Fibroblast of lung (primary cell): ENCODE data around the gene DOCK4.

ENCODE experiments used
- EZH2 ChIP-seq: IDR thresholded peaks from 2 replicates; pipeline ENCODE4 v1.5.1; 2012; ENCODE audit warnings: low read length, control low read depth, mild to moderate bottlenecking; ENCODE audit errors: missing control alignments
- TF ChIP-seq, protein P1 (sequence below), 2 donors: IDR thresholded peaks in 1 of 2; conservative IDR thresholded peaks in 1 of 2; 1 replicate in 1 of 2; 2 replicates in 1 of 2; pipeline ENCODE4 v1.5.1; 2011 to 2012; ENCODE audit warnings: low read length in 2 of 2, control low read depth in 1 of 2, inconsistent platforms in 1 of 2, low read depth in 1 of 2, mild to moderate bottlenecking in 1 of 2

DNA sequence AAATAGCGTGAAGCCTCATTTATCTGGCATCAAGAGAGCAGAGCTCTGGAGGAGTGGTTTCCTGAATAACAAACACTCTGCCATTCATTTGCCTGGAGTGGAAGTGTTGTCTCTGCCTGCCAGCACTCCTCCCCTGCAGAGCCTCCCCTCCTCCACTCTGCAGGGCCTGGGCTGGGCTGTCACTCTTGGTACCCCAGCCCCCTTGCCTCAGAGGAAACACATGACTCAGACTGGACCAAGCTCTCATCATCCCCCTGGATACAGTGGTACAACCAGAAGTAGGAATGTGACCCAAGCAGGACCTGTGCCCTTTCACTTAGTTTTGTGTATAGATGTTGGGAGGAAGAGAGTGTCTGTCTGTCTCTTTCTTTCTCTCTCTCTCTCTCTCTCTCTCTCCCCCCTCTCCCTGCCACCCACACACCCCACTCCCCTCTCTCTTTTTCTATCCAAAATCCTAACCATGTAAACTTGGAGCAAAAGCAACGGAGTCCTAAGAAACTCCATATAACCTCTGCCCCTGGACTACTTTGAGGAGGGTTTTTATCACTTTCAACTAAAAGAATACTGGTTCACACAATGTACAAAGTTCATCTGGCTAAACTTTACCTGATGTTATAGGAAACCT, 43.9 kb downstream of the DOCK4 start:
- TF ChIP-seq, protein P1, sequence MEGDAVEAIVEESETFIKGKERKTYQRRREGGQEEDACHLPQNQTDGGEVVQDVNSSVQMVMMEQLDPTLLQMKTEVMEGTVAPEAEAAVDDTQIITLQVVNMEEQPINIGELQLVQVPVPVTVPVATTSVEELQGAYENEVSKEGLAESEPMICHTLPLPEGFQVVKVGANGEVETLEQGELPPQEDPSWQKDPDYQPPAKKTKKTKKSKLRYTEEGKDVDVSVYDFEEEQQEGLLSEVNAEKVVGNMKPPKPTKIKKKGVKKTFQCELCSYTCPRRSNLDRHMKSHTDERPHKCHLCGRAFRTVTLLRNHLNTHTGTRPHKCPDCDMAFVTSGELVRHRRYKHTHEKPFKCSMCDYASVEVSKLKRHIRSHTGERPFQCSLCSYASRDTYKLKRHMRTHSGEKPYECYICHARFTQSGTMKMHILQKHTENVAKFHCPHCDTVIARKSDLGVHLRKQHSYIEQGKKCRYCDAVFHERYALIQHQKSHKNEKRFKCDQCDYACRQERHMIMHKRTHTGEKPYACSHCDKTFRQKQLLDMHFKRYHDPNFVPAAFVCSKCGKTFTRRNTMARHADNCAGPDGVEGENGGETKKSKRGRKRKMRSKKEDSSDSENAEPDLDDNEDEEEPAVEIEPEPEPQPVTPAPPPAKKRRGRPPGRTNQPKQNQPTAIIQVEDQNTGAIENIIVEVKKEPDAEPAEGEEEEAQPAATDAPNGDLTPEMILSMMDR (conservative IDR thresholded peaks at IDR 0.05 in 1 of 2, IDR thresholded peaks at IDR 0.05 in 1 of 2; ENCODE audit: low read depth in 1 of 2, low read length in 2 of 2): no peak
- TF ChIP-seq EZH2: no peak
